Liver (tissue), 9 donors: ENCODE data around the gene NAP1L4. TPM values are rescaled to one million over a fixed set of nuclear protein-coding genes. Genes with fewer than 3 reads are reported as not detected.

Experiments used
- DNase-seq: peaks from one replicate; pipeline ENCODE4 v3.0.0-alpha.2; 2017; ENCODE audit warnings: low spot score
- H3K27ac ChIP-seq, 2 donors: one replicate each; pipeline ENCODE4 v1.7.0; 2013; ENCODE audit warnings: inconsistent platforms in 2 of 2, low read length in 2 of 2, control low read depth in 1 of 2, low read depth in 1 of 2, mild to moderate bottlenecking in 1 of 2
- H3K27me3 ChIP-seq, 4 donors: one replicate each; pipeline versions ENCODE4 v1.6.1 to v1.7.0; 2013; ENCODE audit warnings: low read length in 3 of 4, inconsistent platforms in 1 of 4, mild to moderate bottlenecking in 1 of 4, moderate library complexity in 1 of 4; ENCODE audit not compliant: control insufficient read depth in 4 of 4, insufficient read depth in 4 of 4
- H3K36me3 ChIP-seq, 4 donors: one replicate each; pipeline versions ENCODE4 v1.6.1 to v1.7.0; 2013; ENCODE audit warnings: low read length in 3 of 4, mild to moderate bottlenecking in 3 of 4, low read depth in 1 of 4, moderate library complexity in 1 of 4; ENCODE audit not compliant: control insufficient read depth in 4 of 4, insufficient read depth in 3 of 4
- H3K4me1 ChIP-seq, 4 donors: one replicate each; pipeline versions ENCODE4 v1.6.1 to v1.7.0; 2013; ENCODE audit warnings: low read length in 3 of 4, mild to moderate bottlenecking in 3 of 4, moderate library complexity in 1 of 4; ENCODE audit not compliant: control insufficient read depth in 4 of 4, insufficient read depth in 4 of 4
- H3K4me3 ChIP-seq, 3 donors: one replicate each; pipeline versions ENCODE4 v1.6.1 to v1.7.0; 2013; ENCODE audit warnings: low read length in 3 of 3, control low read depth in 1 of 3, low read depth in 1 of 3, mild to moderate bottlenecking in 1 of 3
- H3K9ac ChIP-seq, 2 donors: one replicate each; pipeline ENCODE4 v1.7.0; 2013; ENCODE audit warnings: low read length in 2 of 2, mild to moderate bottlenecking in 2 of 2, moderate library complexity in 2 of 2, control low read depth in 1 of 2, low read depth in 1 of 2
- H3K9me3 ChIP-seq, 4 donors: one replicate each; pipeline versions ENCODE4 v1.6.1 to v1.7.0; 2013; ENCODE audit warnings: low read length in 3 of 4; ENCODE audit not compliant: control insufficient read depth in 4 of 4
- FOXA1 ChIP-seq: IDR thresholded peaks from 2 replicates; pipeline ENCODE4 v1.6.1; 2016; ENCODE audit warnings: antibody characterized with exemption
- FOXA2 ChIP-seq: IDR thresholded peaks from 2 replicates; pipeline ENCODE4 v1.6.1; 2016; ENCODE audit warnings: antibody characterized with exemption
- GABPA ChIP-seq, 2 donors: IDR thresholded peaks in 1 of 2; conservative IDR thresholded peaks in 1 of 2; 2 replicates each; pipeline ENCODE4 v1.6.1; 2016; ENCODE audit warnings: antibody characterized with exemption in 2 of 2, mild to moderate bottlenecking in 1 of 2, moderate library complexity in 1 of 2
- HNF4A ChIP-seq, 2 donors: conservative IDR thresholded peaks; 2 replicates each; pipeline ENCODE4 v1.6.1; 2016; ENCODE audit warnings: antibody characterized with exemption in 2 of 2, mild to moderate bottlenecking in 2 of 2
- HNF4G ChIP-seq: IDR thresholded peaks from 2 replicates; pipeline ENCODE4 v1.6.1; 2016; ENCODE audit warnings: antibody characterized with exemption
- NR2F2 ChIP-seq: IDR thresholded peaks from 2 replicates; pipeline ENCODE4 v1.6.1; 2016; ENCODE audit warnings: antibody characterized with exemption
- RAD21 ChIP-seq, 2 donors: IDR thresholded peaks; 2 replicates each; pipeline ENCODE4 v1.6.1; 2016; ENCODE audit warnings: antibody characterized with exemption in 2 of 2, mild to moderate bottlenecking in 2 of 2
- SP1 ChIP-seq: IDR thresholded peaks from 2 replicates; pipeline ENCODE4 v1.6.1; 2018; ENCODE audit warnings: antibody characterized with exemption, mild to moderate bottlenecking
- TAF1 ChIP-seq: conservative IDR thresholded peaks from 2 replicates; pipeline ENCODE4 v1.6.1; 2016; ENCODE audit warnings: antibody characterized with exemption, mild to moderate bottlenecking
- YY1 ChIP-seq: IDR thresholded peaks from 2 replicates; pipeline ENCODE4 v1.6.1; 2016; ENCODE audit warnings: antibody characterized with exemption, mild to moderate bottlenecking
- WGBS: extraction: QIAGEN DNeasy Blood & Tissue Kit; methylation state at CpG from one replicate; pipeline ENCODE4 v1.1.7; 2013; 5-methylcytosine and 5-hydroxymethylcytosine counted together
- polyA plus RNA-seq, 2 donors: library from polyadenylated mRNA; stranded (reverse) in 1 of 2; unstranded in 1 of 2; fragments of 200-250 nt in 1 of 2; fragments of >200 nt in 1 of 2; fragmentation: Nextera tagmentation in 1 of 2; extraction: Ambion mirVana in 1 of 2; gene quantifications; one replicate each; pipeline versions ENCODE4 v1.2.1 to v1.2.3, GENCODE V29; 2013 to 2015
- total RNA-seq, 2 donors: library from RNA; depleted of rRNA; stranded (reverse); fragments of >200 nt; gene quantifications; one replicate each; pipeline ENCODE4 v1.2.3, GENCODE V29; 2014
- TF ChIP-seq, protein P1 (sequence below): IDR thresholded peaks from 2 replicates; pipeline ENCODE4 v1.6.1; 2016; ENCODE audit warnings: antibody characterized with exemption
- TF ChIP-seq, protein P2 (sequence below): IDR thresholded peaks from 2 replicates; pipeline ENCODE4 v1.6.1; 2016; ENCODE audit warnings: antibody characterized with exemption
- TF ChIP-seq, protein P3 (sequence below): fragments of 150-350 bp; IDR thresholded peaks from 2 replicates; pipeline ENCODE4 v1.5.1; 2017; ENCODE audit warnings: improper control_type of control experiment, low read depth, low read length; ENCODE audit not compliant: missing input control
- TF ChIP-seq, protein P4 (sequence below): IDR thresholded peaks from 2 replicates; pipeline ENCODE4 v1.6.1; 2016; ENCODE audit warnings: antibody characterized with exemption, mild to moderate bottlenecking
- TF ChIP-seq, protein P5 (sequence below): IDR thresholded peaks from 2 replicates; pipeline ENCODE4 v1.6.1; 2016; ENCODE audit warnings: antibody characterized with exemption
- donor health status: healthy.
- donor health status: healthy.
- donor health status: healthy.
- donor health status: healthy.
- donor health status: healthy.

The NAP1L4 gene
- total and polyA plus RNA-seq, 4 donors: 33.2 to 110 (median 46.7) TPM

GRCh38 chr11:3022300-3022967, 30.3 kb upstream of the NAP1L4 start:
- H3K4me3 ChIP-seq: no peak overlapping the region
- peaks cover 8 to 52% (median 35%) of the 10 kb centered on the region in 4 donors for H3K36me3 ChIP-seq
- H3K9ac ChIP-seq: no peak overlapping the region
- 86% methylated on average over 14 of the region's 14 CpGs for WGBS
- peak overlapping the region in 1 of 2 donors; percentile 29 for H3K27ac ChIP-seq
- DNase-seq: no peak
- no peaks in the 10 kb centered on the region for H3K9me3 ChIP-seq
- peaks cover 0 to 26% (median 18%) of the 10 kb centered on the region in 4 donors for H3K4me1 ChIP-seq
- no peaks in the 10 kb centered on the region for H3K27me3 ChIP-seq
- TF ChIP-seq, protein P1, sequence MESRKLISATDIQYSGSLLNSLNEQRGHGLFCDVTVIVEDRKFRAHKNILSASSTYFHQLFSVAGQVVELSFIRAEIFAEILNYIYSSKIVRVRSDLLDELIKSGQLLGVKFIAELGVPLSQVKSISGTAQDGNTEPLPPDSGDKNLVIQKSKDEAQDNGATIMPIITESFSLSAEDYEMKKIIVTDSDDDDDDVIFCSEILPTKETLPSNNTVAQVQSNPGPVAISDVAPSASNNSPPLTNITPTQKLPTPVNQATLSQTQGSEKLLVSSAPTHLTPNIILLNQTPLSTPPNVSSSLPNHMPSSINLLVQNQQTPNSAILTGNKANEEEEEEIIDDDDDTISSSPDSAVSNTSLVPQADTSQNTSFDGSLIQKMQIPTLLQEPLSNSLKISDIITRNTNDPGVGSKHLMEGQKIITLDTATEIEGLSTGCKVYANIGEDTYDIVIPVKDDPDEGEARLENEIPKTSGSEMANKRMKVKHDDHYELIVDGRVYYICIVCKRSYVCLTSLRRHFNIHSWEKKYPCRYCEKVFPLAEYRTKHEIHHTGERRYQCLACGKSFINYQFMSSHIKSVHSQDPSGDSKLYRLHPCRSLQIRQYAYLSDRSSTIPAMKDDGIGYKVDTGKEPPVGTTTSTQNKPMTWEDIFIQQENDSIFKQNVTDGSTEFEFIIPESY: no peak
- TF ChIP-seq FOXA1: no peak
- no peak for TF ChIP-seq YY1
- TF ChIP-seq, protein P2, sequence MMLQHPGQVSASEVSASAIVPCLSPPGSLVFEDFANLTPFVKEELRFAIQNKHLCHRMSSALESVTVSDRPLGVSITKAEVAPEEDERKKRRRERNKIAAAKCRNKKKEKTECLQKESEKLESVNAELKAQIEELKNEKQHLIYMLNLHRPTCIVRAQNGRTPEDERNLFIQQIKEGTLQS: no peak
- TF ChIP-seq, protein P3, sequence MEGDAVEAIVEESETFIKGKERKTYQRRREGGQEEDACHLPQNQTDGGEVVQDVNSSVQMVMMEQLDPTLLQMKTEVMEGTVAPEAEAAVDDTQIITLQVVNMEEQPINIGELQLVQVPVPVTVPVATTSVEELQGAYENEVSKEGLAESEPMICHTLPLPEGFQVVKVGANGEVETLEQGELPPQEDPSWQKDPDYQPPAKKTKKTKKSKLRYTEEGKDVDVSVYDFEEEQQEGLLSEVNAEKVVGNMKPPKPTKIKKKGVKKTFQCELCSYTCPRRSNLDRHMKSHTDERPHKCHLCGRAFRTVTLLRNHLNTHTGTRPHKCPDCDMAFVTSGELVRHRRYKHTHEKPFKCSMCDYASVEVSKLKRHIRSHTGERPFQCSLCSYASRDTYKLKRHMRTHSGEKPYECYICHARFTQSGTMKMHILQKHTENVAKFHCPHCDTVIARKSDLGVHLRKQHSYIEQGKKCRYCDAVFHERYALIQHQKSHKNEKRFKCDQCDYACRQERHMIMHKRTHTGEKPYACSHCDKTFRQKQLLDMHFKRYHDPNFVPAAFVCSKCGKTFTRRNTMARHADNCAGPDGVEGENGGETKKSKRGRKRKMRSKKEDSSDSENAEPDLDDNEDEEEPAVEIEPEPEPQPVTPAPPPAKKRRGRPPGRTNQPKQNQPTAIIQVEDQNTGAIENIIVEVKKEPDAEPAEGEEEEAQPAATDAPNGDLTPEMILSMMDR: no peak
- no peak for TF ChIP-seq GABPA (IDR thresholded peaks at IDR 0.05 in 1 of 2, conservative IDR thresholded peaks at IDR 0.05 in 1 of 2)
- no peak for TF ChIP-seq TAF1
- no peak for TF ChIP-seq SP1
- TF ChIP-seq, protein P4, sequence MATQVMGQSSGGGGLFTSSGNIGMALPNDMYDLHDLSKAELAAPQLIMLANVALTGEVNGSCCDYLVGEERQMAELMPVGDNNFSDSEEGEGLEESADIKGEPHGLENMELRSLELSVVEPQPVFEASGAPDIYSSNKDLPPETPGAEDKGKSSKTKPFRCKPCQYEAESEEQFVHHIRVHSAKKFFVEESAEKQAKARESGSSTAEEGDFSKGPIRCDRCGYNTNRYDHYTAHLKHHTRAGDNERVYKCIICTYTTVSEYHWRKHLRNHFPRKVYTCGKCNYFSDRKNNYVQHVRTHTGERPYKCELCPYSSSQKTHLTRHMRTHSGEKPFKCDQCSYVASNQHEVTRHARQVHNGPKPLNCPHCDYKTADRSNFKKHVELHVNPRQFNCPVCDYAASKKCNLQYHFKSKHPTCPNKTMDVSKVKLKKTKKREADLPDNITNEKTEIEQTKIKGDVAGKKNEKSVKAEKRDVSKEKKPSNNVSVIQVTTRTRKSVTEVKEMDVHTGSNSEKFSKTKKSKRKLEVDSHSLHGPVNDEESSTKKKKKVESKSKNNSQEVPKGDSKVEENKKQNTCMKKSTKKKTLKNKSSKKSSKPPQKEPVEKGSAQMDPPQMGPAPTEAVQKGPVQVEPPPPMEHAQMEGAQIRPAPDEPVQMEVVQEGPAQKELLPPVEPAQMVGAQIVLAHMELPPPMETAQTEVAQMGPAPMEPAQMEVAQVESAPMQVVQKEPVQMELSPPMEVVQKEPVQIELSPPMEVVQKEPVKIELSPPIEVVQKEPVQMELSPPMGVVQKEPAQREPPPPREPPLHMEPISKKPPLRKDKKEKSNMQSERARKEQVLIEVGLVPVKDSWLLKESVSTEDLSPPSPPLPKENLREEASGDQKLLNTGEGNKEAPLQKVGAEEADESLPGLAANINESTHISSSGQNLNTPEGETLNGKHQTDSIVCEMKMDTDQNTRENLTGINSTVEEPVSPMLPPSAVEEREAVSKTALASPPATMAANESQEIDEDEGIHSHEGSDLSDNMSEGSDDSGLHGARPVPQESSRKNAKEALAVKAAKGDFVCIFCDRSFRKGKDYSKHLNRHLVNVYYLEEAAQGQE: no peak
- TF ChIP-seq NR2F2: no peak
- no peak for TF ChIP-seq FOXA2
- TF ChIP-seq, protein P5, sequence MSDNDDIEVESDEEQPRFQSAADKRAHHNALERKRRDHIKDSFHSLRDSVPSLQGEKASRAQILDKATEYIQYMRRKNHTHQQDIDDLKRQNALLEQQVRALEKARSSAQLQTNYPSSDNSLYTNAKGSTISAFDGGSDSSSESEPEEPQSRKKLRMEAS: no peak
- no peak for TF ChIP-seq HNF4G

- peaks cover 11 to 50% (median 34%) of the 10 kb centered on the region in 4 donors for H3K36me3 ChIP-seq
- no peak overlapping the region for H3K27ac ChIP-seq
- DNase-seq: peak; percentile 45
- TF ChIP-seq, protein P4: peak; percentile 47
- TF ChIP-seq RAD21 (IDR thresholded peaks at IDR 0.05): peak; percentile 88 to 93
- peak; percentile 89 for TF ChIP-seq SP1
- TF ChIP-seq GABPA (IDR thresholded peaks at IDR 0.05 in 1 of 2, conservative IDR thresholded peaks at IDR 0.05 in 1 of 2): peak in 1 of 2 donors; percentile 24
- TF ChIP-seq, protein P1: no peak
- TF ChIP-seq, protein P5: no peak
- TF ChIP-seq FOXA1: no peak
- TF ChIP-seq, protein P2: no peak
- TF ChIP-seq HNF4A (conservative IDR thresholded peaks at IDR 0.05): peak; percentile 97 to 99
- peak; percentile 84 for TF ChIP-seq NR2F2
- TF ChIP-seq TAF1: no peak
These were observed 29.0 kb upstream of the NAP1L4 start for GRCh38 chr11:3021125-3021524.

More at GRCh38 chr11:3021125-3021524, 29.0 kb upstream of the NAP1L4 start:
- WGBS: 29% methylated on average over 4 of the region's 4 CpGs
- H3K9me3 ChIP-seq: no peaks in the 10 kb centered on the region
- H3K27me3 ChIP-seq: no peaks in the 10 kb centered on the region
- H3K4me3 ChIP-seq: no peak overlapping the region
- peaks cover 0 to 26% (median 18%) of the 10 kb centered on the region in 4 donors for H3K4me1 ChIP-seq
- no peak overlapping the region for H3K9ac ChIP-seq
